DMS53 treated with DMSO at 0.1 percent for 48 hours (cell line): Measurements from ENCODE around the gene MED16.

Experiments
- DNase-seq: peaks from one replicate; lab custom pipeline; 2025; ENCODE audit not compliant: unreplicated experiment; lab: John Stamatoyannopoulos, UW

Gene MED16

GRCh38 chr19:872266-872951, 20.6 kb downstream of the MED16 start:
- DNase-seq = no peak

DNA sequence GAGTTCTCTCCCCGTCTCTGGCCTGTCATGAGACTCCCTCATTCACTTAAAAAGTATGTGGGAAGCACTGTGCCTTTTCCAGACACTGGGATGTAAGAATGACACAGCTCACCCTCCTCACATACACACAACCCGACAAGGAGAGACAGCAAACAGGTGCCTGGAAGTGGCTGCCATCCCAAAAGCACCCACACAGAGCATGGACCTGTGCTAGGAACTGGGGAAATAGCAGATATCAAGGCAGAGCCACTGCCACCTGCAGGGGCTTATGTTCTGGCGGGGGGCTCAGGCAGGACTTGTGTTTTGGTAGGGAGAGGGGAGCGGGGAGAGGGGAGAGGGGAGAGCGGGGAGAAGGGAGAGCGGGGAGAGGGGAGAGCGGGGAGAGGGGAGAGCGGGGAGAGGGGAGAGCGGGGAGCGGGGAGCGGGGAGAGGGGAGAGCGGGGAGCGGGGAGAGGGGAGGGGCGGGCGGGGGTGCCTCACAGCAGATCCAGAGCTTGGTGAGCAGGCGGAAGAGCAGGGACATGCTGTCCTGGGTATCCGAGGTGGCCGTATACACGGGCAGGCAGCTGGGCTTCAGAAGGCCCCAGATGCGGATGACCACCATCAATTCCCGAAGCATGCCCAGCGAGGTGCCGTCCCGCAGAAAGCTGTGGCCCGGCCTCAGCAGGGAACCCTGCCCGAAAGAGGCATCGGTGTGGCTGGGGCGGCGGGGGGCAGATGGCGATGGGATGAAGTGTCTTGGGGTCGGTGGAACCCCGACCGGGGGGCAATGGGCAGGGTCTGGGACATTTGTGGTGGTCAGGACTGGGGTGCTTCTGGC, 21.3 kb downstream of the MED16 start:
- no peak for DNase-seq

GRCh38 chr19:870963-871401, 22.0 kb downstream of the MED16 start:
- no peak for DNase-seq

DNA sequence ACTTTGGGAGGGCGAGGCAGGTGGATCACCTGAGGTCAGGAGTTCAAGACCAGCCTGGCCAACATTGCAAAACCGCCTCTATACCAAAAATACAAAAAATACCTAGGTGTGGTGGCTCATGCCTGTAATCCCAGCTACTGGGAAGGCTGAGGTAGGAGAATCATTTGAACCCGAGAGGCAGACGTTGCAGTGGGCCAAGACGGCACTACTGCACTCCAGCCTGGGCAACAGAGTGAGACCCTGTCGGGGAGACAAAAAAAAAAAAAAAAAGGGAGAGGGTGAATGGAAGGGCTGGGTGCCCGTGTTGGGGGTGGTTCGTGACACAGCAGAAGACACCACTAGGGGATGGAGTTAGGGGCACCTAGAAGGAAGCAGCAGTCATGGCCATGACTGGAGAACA, 22.7 kb downstream of the MED16 start:
- no peak for DNase-seq

DNA sequence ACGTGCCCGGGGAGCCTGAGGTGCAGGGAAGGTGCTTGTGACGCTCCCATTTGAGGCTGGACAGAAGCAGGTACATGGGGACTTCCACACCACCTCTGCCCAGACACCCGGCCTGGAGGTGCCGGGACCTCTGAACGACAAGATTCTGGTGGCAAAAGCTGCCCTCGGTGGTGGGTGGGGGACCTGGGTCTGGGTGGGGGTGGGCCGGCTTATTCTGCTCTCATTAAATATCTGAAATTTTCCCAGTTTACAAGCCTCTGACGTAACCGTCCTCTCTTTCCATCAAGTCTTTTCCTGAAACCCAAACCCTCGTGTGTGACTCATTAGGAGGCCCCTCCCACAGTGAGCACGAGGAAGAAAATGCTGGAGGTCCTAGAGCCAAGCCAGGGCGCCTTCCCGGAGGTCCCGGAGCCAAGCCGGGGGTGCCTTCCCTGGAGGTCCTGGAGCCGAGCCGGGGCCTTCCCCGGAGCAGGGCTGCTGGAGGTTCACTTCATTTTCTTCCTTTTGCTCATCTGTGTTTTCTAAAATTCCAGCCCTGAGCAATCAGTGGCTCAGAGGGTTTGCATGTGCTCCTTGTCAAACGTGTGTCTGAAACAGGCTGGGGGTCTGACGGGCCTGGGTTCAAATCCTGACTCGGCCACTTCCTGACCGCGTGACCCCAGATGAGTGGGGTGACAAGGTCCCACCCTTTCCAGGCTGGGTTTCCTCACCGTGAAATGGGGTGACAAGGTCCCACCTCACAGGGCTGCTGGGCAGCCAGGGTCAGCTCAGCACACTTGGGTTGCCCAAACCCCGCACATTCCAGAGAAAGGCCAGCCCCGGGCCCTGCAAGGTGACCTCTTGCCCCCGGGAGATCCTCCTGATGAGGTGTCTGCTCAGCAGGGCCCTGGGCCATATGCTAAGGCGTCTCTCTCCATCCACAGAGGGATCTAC, 23.5 kb downstream of the MED16 start:
- no peak for DNase-seq

- DNase-seq = no peak
These were observed 24.3 kb downstream of the MED16 start for GRCh38 chr19:868458-869244.

DNA sequence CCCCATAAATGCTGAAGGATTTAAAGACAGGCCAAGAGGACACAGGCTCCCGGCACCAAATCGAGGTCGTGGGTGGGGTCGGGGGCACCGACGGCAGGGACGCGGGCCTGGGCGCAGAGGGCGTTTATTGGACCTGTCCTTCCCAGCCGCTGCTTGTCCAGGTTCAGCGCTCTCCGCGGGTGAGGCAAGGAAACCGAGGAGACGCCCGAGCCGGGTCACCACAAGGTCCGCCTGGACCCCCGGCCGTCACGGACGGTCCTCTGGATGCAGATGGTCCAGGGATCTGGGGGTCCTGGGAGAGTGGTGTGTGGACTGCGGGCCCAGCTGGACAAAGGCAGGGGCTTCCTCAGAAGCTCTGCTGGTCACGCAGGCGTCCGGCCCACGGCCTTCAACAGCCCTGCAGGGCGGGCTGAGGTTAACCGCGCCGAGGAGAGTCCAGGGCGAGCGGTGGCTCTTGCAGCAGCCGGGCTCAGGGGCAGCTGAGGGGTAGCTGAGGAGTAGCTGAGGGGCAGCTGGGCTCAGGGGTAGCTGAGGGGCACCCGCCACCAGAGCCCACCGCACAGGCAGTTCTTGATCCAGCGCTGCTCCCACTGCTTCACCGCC, 25.0 kb downstream of the MED16 start:
- DNase-seq = no peak

DNA sequence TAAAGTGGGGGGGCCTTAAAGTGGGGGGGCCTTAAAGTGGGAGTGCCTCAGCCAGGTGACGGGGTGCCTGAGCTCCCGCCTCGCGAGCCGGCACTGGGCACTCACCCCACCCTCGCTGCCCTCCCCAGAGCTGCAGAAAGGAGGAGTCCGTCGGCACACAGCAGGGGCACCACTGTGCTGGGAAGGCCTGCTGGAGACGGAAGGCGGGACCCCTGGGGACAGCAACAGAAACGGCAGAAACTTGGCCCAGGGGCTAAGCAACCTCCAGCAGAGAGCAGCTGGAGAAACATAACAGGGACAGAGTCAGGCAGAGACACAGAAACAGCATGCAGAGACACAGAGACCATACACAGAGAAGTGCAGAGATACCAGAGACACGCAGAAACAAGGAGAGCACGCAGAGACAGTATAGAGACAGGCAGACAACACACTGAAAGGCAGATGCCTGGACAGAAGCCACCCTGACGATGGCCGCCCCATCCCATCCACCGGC, 25.6 kb downstream of the MED16 start:
- DNase-seq = no peak

DNA sequence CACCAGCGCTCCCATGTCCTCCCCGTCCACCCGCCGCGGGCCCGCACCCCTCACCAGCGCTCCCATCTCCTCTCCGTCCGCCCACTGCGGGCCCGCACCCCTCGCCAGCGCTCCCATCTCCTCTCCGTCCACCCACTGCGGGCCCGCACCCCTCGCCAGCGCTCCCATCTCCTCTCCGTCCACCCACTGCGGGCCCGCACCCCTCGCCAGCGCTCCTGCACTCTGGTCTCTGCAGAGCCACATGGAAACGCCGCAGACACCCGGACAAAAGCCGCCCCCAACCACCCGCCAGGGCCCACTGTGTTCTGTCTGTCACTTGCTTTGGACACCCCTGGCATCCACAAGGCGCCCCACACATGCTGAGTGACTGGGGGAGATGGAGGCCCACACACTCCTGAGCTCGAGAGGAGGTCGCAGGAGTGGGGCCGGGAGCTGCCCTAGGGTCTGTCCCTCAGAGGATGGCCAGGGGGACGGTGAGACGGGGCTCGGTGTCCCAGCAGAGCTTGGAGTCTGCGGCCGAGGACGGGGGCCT, 26.2 kb downstream of the MED16 start:
- no peak for DNase-seq

GRCh38 chr19:863315-863620, 29.7 kb downstream of the MED16 start:
- no peak for DNase-seq

DNA sequence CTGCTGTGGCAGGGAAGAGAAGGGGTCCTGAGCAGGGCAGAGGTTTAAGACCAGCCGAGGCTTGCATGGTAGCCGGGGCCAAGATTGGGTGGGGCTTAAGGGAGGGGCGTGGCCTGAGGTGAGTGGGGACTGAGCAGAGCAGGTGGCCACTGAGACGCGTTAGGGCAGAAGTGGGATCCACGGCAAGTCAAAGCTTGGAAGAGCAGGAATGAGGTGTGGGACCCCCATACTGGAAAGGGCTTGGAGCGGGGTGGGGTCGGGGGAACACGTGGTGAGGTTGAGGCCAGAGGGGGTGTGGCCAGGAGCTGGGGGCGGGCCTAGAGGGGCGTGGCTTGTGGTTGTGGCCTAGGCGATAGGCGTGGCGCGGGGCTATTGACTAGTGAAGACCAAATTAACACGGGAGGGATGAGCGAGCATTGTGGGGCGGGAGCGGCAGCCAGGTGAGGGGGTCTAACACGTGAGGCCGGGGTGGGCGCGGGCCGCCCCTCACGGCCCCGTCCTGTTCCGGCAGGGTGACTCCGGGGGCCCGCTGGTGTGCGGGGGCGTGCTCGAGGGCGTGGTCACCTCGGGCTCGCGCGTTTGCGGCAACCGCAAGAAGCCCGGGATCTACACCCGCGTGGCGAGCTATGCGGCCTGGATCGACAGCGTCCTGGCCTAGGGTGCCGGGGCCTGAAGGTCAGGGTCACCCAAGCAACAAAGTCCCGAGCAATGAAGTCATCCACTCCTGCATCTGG, 30.2 kb downstream of the MED16 start:
- DNase-seq = no peak

DNA sequence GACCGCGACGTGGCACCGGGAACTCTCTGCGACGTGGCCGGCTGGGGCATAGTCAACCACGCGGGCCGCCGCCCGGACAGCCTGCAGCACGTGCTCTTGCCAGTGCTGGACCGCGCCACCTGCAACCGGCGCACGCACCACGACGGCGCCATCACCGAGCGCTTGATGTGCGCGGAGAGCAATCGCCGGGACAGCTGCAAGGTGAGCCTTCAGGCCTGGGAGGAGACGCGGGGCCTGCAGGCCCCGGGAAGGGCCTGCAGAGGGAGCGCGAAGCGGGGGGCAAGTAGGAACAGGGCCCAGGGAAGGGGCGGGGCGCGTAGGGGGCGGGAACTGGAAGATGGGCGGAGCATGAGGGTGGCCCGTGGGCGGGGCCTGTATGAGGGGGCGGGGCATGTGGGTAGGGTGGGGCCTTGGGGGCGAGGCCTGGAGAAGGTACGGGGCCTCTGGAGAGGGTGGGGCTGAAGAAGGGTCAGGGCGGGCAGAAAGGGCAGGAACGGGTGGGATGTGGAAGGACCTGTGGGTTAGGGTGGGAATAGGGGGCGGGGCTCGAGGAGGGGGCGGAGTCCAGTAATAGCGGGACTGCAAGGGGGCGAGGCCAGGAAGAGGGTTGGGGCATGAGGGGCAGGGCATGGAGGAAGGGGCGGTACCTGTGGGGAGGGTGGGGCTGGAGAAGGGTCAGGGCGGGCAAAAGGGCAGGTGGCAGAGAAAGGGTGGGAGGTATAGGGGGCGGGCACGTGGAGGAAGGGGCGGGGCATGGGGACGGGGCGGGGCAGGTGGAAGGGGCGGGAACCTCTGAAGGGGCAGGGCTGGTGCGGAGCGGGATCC, 31.0 kb downstream of the MED16 start:
- no peak for DNase-seq

DNA sequence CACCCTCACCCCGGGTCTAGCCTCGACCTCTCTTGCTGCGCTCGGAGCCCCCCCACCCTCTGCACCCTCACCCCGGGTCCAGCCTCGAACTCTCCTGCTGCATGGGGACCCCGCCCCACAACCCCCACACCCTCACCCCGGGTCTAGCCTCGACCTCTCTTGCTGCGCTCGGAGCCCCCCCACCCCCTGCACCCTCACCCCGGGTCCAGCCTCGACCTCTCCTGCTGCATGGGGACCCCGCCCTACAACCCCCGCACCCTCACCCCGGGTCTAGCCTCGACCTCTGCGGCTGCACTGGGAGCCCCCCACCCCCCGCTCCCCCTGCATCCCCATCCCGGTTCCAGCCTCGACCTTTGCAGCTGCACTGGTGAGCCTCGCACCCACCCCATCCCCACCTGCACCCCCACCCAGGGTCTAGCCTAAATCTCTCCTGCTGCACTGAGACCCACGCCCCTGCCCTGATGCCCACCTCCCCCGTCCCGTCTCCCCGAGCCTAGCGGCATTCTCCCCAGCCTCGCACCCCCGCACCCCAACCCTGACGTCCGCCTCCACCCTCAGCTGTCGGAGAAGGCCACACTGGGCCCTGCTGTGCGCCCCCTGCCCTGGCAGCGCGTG, 31.7 kb downstream of the MED16 start:
- no peak for DNase-seq

- no peak for DNase-seq
These were observed 33.8 kb downstream of the MED16 start, which contains the start of gene CFD for GRCh38 chr19:858868-859843. Gene CFD, plus strand, starts transcription at chr19:859664. Its CDS starts 26 bp downstream, at chr19:859690.

GRCh38 chr19:858284-858683, 34.7 kb downstream of the MED16 start:
- DNase-seq = no peak

- DNase-seq = no peak
These were observed 37.3 kb downstream of the MED16 start for GRCh38 chr19:855566-856120.
